ENCODE results near the gene PES1.

Gene PES1

GRCh38 chr22:30591588-30592359 is at the start of gene PES1:
PES1 (minus strand) TSS chr22:30591910; CDS start chr22:30591833, 77 bp downstream.
- TF ChIP-seq, protein P1, sequence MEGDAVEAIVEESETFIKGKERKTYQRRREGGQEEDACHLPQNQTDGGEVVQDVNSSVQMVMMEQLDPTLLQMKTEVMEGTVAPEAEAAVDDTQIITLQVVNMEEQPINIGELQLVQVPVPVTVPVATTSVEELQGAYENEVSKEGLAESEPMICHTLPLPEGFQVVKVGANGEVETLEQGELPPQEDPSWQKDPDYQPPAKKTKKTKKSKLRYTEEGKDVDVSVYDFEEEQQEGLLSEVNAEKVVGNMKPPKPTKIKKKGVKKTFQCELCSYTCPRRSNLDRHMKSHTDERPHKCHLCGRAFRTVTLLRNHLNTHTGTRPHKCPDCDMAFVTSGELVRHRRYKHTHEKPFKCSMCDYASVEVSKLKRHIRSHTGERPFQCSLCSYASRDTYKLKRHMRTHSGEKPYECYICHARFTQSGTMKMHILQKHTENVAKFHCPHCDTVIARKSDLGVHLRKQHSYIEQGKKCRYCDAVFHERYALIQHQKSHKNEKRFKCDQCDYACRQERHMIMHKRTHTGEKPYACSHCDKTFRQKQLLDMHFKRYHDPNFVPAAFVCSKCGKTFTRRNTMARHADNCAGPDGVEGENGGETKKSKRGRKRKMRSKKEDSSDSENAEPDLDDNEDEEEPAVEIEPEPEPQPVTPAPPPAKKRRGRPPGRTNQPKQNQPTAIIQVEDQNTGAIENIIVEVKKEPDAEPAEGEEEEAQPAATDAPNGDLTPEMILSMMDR (IDR thresholded peaks at IDR 0.05): no peak

- TF ChIP-seq, protein P1 (IDR thresholded peaks at IDR 0.05): no peak
Observed at GRCh38 chr22:30640839-30641430, 49.2 kb upstream of the PES1 start.

- TF ChIP-seq, protein P1 (IDR thresholded peaks at IDR 0.05): no peak
Observed at GRCh38 chr22:30640361-30640760, 48.7 kb upstream of the PES1 start.

GRCh38 chr22:30637701-30638114 is 46.0 kb upstream of the PES1 start:
- TF ChIP-seq, protein P1 (IDR thresholded peaks at IDR 0.05): no peak

DNA sequence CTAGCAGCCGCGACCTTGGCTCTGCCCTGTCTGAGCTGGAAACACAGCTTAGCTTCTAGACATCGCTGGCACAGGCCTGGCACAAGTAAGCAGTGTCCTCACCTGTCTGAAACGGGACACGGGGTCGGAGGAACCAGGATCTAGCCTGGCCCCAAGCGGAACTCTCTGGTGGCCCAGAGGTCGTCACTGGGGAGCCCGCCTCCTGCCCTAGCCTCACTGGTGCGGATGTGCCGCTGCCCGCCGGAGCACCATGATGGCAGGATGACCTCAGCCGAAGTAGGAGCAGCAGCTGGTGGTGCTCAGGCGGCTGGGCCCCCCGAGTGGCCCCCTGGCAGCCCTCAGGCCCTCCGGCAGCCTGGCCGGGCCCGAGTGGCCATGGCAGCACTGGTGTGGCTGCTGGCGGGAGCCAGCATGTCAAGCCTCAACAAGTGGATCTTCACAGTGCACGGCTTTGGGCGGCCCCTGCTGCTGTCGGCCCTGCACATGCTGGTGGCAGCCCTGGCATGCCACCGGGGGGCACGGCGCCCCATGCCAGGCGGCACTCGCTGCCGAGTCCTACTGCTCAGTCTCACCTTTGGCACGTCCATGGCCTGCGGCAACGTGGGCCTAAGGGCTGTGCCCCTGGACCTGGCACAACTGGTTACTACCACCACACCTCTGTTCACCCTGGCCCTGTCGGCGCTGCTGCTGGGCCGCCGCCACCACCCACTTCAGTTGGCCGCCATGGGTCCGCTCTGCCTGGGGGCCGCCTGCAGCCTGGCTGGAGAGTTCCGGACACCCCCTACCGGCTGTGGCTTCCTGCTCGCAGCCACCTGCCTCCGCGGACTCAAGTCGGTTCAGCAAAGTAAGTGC is 44.7 kb upstream of the PES1 start:
- TF ChIP-seq, protein P1 (IDR thresholded peaks at IDR 0.05): no peak

GRCh38 chr22:30635273-30636225 is 43.8 kb upstream of the PES1 start, which contains the start of gene SLC35E4:
SLC35E4 (plus strand) TSS chr22:30635781; CDS start chr22:30636451, 670 bp downstream.
- TF ChIP-seq, protein P1 (IDR thresholded peaks at IDR 0.05): no peak

All from LNCAP (cell line).